ENCODE results near the gene TBC1D4. TPM values are rescaled to one million over a fixed set of nuclear protein-coding genes. Genes with fewer than 3 reads are reported as not detected.

Gene TBC1D4
- total and polyA plus RNA-seq, 2 experiments from 2014 or later: 18.7 to 38.2 TPM

DNA sequence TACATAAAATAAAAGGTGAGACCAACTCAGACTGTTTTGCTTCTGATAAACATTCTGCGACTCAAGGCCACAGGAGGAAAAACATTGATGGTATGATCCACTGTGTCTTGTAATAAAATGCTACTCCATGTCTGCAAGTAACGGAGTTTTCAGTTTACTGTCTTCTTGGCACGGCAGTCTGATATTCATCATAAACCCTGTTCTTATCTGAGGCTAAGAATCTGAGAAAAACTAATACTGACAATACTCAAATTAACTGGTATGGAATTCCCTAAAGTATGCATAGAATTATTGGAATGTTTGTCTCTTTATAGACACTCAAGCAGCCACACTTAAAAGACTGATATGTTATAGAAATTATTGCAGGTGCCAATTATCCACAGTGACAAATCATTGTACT is 125.5 kb downstream of the TBC1D4 start:
- no peak overlapping the region for H3K4me3 ChIP-seq
- H3K9me2 ChIP-seq (ENCODE audit: insufficient read depth): no peaks in the 10 kb centered on the region
- H3K4me3 Mint-ChIP-seq: no peak overlapping the region
- H3K4me1 ChIP-seq (ENCODE audit: insufficient read depth): 0 out of 2 replicates have a peak, but pooled peaks cover 3% of the 10 kb centered on the region
- no peaks in the 10 kb centered on the region for H3K27me3 ChIP-seq (ENCODE audit: insufficient read depth)
- H3K79me2 ChIP-seq (replicated peaks; ENCODE audit: insufficient read depth): no peaks in the 10 kb centered on the region
- H3K9me3 Mint-ChIP-seq: no peaks in the 10 kb centered on the region; the same call in 2 of the 3 replicates
- H2AFZ ChIP-seq: no peak overlapping the region
- ATAC-seq (no peak), DNase-seq (ENCODE audit: low spot score) (no peak)
- H3K36me3 ChIP-seq (ENCODE audit: insufficient read depth): no peaks in the 10 kb centered on the region
- TF ChIP-seq ZNF331 (CRISPR knock-in tag; IDR thresholded peaks at IDR 0.05; ENCODE audit: low read depth) (no peak), EZH2phosphoT487 (IDR thresholded peaks at IDR 0.05; ENCODE audit: unreplicated experiment) (no peak), NANOG (IDR thresholded peaks at IDR 0.05; ENCODE audit: borderline replicate concordance) (no peak), JUNB (IDR thresholded peaks at IDR 0.05; ENCODE audit: unreplicated experiment) (no peak), ZNF114 (CRISPR knock-in tag; IDR thresholded peaks at IDR 0.05) (no peak), CREB1 (CRISPR knock-in tag; IDR thresholded peaks at IDR 0.05; ENCODE audit: low read depth) (no peak), POLR2AphosphoS5 (IDR thresholded peaks at IDR 0.05; ENCODE audit: low read depth) (no peak), ZNF462 (CRISPR knock-in tag; IDR thresholded peaks at IDR 0.05) (no peak), CTCF (conservative IDR thresholded peaks at IDR 0.05; ENCODE audit: low read depth in 2 of 2) (no peak), STAT1 (IDR thresholded peaks at IDR 0.05; ENCODE audit: unreplicated experiment) (no peak), EZH2 (IDR thresholded peaks at IDR 0.05; ENCODE audit: low read depth, unreplicated experiment) (no peak)
- TF ChIP-seq, protein P1, sequence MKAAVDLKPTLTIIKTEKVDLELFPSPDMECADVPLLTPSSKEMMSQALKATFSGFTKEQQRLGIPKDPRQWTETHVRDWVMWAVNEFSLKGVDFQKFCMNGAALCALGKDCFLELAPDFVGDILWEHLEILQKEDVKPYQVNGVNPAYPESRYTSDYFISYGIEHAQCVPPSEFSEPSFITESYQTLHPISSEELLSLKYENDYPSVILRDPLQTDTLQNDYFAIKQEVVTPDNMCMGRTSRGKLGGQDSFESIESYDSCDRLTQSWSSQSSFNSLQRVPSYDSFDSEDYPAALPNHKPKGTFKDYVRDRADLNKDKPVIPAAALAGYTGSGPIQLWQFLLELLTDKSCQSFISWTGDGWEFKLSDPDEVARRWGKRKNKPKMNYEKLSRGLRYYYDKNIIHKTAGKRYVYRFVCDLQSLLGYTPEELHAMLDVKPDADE (IDR thresholded peaks at IDR 0.05): no peak
- TF ChIP-seq, protein P2, sequence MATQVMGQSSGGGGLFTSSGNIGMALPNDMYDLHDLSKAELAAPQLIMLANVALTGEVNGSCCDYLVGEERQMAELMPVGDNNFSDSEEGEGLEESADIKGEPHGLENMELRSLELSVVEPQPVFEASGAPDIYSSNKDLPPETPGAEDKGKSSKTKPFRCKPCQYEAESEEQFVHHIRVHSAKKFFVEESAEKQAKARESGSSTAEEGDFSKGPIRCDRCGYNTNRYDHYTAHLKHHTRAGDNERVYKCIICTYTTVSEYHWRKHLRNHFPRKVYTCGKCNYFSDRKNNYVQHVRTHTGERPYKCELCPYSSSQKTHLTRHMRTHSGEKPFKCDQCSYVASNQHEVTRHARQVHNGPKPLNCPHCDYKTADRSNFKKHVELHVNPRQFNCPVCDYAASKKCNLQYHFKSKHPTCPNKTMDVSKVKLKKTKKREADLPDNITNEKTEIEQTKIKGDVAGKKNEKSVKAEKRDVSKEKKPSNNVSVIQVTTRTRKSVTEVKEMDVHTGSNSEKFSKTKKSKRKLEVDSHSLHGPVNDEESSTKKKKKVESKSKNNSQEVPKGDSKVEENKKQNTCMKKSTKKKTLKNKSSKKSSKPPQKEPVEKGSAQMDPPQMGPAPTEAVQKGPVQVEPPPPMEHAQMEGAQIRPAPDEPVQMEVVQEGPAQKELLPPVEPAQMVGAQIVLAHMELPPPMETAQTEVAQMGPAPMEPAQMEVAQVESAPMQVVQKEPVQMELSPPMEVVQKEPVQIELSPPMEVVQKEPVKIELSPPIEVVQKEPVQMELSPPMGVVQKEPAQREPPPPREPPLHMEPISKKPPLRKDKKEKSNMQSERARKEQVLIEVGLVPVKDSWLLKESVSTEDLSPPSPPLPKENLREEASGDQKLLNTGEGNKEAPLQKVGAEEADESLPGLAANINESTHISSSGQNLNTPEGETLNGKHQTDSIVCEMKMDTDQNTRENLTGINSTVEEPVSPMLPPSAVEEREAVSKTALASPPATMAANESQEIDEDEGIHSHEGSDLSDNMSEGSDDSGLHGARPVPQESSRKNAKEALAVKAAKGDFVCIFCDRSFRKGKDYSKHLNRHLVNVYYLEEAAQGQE (IDR thresholded peaks at IDR 0.05; ENCODE audit: unreplicated experiment): no peak
- no peaks in the 10 kb centered on the region for H3F3A ChIP-seq (replicated peaks; ENCODE audit: low read depth)
- no peak overlapping the region for H3K27ac Mint-ChIP-seq
- H3K27me3 Mint-ChIP-seq (ENCODE audit: insufficient read depth, low read depth, poor library complexity): no peaks in the 10 kb centered on the region
- H3K27ac ChIP-seq (ENCODE audit: low read depth): no peak overlapping the region
- H4K20me1 ChIP-seq (replicated peaks; ENCODE audit: insufficient read depth): no peaks in the 10 kb centered on the region
- no peak overlapping the region for H3K4me2 ChIP-seq
- H3K36me3 Mint-ChIP-seq (ENCODE audit: low read depth): peaks cover 33% of the 10 kb centered on the region
- H3K4me1 Mint-ChIP-seq: peaks cover 16% of the 10 kb centered on the region; the same call in 2 of the 3 replicates
